AG08395 (cell line): Measurements from ENCODE around the gene HAUS7.

Experiments used
- DNase-seq: peaks from one replicate; pipeline ENCODE4 v3.0.0; 2012; ENCODE audit warnings: mixed read lengths, low spot score

The HAUS7 gene

DNA sequence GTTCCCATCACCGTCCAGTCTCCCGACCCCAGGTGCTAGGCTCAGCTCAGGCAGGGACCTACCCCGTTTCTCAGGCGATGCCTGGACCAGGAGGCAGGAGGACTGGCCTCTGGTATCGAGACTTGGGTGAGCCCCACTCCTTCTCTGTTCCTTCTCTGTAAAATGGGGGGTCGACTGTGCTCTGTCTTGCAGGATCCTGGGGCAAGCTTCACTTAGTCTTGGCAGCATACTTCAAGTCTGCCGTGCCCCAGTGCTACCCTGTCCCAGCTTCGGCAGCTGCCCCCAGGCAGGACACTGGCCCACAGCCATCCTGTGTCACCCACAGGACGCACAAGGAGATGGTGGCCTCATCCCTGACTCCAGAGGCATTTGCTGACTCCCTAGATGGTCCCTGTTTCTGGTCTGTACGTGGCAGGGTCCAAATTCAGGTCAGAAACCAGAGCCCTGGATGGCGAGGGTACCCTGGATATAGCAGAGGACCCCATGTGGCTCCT is 7.0 kb upstream of the HAUS7 start:
- DNase-seq: no peak

DNA sequence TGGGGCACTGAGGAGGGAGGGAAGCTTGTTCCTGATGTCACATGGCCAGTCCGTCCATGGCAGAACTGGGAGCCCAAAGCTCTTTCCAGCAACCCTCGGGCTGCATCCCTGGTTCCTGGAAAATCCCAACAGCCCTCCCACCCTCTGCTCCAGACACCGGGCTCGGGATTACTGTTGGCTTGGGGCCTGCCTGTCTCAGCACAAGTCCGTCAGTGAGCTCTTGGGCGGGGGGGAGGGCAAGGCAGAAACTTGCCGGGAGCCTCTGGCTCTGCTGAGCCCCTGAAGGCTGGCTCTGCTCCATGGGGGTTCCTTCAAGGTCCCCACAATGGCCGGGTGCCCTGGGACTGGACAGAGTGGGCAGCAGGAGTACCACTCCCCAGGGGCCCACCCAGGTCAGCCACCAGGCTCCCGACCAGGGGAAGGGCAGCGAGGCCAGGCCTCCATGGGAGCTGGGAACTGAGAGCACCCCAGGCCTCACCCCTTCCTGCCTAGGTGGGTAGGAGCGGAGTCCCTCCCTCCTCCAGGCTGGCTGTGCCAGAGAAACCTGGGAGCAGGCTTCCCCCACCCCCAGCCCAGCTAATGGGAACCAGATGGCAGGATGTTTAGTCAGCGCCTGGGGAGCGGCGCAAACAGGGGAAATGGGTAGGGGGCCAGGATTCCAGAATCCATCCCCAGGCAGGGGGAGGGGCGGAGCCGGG is 6.4 kb upstream of the HAUS7 start:
- DNase-seq: peak; percentile 48

DNA sequence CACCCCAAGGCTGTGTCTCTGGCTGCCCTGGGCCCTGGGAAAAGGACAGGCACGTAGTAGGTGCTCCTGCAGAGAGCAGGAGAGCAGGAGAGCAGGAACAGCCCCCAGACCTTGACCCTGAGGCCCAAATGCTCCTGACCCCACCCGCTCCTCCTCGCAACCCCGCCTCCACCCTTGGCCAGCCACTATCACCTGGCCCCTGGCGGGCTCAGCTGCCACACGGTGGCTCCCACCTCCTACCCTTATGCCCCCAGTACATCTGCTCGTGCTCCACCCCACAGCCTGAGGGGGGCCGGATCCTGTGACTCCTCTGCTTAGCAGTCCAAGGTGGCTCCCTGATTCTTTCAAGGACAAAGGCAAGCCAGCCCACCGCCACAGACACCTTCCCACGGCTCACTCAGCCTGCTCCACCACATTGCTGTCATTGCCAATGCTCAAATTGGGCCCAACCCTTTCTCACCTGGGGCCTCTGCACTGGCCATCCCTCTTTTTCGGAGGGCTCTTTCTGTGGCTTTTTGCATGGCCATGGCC is 5.4 kb upstream of the HAUS7 start:
- DNase-seq: no peak

DNA sequence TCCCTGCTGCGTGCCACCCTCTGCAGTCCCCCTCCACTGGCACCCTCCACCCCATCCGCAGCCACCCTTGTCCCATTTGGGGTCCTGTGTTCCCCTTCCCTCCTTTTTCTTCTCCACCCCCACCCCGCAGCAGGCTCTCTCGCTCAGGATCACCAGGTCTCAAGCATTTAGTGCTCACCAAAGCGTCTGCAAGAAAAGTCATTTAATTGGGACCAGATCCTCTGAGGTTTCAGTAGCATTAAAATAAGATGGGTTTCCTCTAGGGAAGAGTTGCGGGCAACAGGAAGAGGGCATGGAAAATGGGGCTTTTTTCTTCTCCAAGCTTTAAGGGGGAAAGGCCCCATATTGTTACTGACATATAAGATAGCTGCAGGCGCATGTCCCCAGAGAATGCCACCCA is 4.9 kb upstream of the HAUS7 start:
- DNase-seq: no peak

DNA sequence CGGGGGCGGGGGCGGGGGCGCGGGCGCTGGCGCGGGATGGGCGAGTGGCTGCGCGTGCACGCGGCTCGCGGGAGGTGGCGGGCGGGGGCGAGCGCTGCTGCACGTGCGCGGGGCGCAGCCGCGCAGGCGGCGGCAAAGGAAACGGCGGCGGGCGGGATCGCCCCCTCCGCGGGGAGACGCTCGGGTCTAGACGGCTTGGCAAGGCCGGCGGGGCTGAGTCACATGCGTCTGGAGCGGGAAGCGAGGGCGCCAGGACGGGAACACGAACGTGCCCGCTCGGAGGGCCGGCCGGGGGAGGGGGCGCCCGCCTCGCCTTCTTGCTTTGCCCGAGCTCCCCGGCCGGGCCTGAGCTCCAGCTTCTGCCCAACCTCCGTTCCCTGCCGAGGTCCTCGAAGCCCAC is 4.3 kb upstream of the HAUS7 start:
- peak; percentile 46 for DNase-seq

DNA sequence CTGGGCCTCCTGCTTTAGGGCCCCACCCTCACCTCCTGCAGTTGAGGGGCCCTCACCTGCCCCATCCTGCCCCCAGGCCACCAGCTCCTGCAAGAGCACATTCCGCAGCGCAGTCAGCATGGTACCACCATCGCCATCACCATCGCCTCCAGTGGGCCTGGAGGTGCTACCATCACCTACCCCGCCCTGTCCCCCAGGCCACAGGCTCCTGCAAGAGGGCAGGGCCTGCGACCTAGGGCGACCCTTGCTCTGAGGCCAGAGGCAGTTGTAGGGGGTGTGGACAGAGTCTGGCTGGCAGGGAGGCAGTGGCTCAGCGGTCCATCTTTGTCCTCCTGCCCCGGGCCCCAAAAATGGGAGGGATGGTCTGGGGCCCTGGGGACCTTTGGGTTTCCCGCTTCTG is 3.9 kb upstream of the HAUS7 start:
- DNase-seq: no peak

DNA sequence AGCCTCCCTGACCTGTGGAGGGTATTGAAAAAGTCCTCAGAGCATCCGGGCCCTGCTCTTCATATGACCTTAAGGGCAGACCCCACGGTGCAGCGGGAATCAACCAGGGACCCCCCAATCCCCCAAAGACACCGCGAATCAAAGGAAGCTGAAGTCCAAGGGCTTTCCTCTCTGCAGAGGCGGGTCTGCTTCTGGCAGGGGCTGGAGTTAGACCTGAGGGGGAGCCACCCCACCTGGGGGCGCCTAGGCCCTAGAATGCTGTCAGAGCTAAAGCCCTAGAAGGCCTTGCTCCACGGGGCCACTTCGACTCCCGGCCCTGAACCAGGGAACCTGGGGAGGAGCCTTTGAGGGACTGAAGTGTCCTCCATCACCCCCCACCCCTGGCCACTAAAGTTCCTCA is 2.8 kb upstream of the HAUS7 start:
- no peak for DNase-seq

DNA sequence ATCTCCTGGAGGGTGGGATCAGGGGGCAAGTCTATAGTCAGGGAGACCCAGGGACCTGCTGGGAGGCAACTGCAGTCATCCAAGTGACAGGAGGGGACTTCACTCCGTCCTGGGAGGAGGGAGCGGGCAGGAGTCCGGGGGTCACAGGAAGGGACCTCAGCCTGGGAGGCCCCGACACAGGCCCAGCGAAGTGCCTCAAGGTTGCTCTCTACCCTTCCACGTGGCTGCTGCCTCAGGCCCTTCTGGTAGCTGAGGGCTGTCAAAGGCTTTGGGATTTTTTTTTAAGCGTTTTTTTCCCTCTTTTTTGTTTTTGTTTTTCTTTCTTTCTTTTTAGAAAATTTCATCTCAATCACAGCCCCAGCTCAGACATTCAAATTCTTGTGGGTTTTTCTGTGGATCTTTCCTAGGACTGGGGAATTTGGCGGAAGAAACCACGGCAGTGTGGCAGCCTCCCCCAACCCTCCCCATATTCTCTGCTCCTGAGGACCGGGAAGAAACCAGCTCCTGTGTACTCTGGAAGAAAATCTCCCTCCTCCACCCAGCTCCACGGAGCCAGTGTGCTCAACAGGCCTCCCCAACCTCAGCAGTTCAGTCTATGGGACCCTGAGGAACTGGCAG is 1.4 kb upstream of the HAUS7 start:
- DNase-seq: no peak

DNA sequence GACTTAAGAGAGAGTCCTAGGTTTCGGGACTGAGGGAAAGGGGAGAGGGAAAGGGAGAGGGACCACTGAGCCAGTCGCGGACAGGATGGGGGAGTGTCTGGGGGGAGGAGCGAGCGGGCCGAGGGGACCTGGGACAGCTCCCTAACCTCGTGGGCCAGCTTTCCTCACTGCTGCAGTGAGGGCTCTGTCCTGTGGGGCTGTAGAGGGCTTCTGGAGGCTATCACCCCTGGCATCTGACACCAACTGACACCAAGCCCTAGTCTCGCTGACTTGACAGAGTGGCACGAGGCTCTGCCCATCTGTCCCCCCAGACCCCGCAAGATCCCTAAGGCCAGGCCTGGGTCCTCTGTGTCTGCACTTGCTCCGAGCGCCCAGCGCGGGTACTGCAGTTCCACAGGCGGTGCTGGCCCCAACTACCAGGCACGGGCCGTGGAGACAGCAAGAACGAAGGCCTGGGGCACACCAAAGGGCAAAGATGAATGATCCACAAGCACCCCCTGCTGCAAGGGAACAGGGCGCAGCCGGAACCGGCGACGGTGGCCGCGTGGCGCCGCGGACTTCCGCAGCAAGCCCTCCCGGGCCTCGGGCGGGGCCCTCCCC is 465 bp downstream of the HAUS7 start:
- DNase-seq: peak; percentile 35

DNA sequence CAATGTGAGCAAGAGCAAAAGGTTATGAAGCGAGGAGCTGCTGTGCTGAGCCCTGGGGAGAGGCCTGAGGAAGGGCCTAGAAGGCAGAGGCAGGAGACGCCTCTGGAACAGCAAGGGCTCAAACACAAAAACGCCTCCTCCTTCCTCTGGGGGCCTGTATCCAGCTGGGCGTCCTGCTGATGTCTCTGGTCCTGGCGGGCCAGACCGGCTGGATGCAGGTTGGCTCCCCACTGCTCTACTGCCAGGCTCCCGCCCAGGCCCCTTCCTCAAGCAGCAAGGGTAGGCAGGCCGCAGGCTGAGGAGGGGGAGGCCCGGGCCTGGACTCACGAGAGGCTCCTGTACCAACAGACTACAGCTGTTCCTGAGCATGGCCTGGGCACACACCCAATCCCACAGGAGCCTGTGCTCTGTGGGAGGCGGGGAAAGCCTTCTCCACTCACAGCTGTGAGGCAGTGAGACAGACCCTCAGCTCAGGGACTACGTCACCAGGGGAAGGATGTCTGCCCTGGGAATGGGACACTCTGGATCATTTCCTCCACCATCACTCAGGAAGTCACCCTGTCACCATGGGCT is 2.3 kb downstream of the HAUS7 start:
- no peak for DNase-seq

DNA sequence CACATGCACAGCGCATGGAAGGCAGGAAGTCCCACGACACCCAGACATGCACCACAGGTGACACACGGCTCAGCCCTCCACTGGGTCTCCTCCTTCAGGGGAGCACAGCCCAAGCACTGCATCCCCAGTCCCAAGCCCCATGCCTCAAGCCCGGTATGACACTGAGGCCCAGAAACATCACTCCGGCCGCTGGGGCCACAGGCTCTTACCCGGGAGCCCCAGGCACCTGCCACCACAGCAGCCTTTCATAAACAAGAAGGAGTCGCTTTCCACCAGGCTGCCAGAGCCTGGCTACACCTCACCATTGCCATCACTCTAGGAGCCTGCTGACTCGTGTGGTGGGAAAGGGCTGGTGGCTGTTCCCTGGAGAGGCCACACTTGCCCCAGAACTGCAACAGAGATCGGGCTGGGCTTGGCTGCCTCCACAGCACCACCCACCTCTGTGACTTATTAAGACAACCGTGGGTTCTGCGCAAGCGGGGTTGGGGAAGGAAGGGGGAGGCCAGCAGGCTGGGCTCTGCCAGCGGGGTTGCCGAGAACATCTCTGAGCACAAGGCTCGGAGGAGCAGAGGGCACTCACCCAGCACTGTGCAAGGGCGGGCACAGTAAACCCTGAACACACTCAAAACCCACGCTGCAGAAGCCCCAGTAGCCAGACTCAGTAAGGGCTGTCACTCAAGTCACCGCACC is 4.5 kb downstream of the HAUS7 start:
- no peak for DNase-seq

DNA sequence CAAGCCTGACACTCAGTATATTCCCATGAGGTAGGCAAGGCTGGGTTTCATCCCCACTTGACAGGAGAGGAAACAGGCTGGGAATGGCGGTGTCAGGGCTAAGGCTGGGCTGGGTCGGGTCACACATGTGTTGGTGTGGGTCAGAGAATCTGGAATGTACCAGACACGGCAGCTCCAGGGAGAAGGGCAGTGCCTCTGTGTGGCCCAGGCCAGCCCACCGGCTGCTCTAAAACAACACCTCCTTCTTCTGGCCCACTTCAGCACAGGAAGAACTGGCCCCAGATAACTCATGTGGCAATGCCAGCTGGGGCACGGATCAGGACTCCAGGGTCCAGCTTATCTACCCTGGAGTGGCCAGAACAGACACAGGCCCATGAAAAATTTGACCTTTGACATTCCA is 6.3 kb downstream of the HAUS7 start:
- DNase-seq: no peak

DNA sequence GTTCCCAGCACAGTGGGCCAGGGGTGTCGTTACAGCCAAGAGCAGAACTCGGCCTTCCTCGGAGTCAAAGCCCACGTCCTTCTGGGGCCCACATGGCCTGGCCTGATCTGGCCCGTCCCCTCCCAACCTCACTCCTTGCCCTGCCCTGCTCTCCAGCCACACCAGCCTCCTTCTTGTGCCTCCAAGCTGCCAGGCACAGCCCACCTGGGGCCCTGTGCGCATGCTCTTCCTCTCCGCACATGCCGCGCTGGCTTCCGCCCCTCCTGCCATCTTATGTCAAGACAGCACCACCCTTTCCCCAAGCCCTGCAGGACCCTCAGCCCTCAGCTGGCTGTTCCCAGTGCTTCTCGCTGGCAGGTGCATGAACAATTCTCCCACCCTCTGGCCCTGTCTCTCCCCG is 6.8 kb downstream of the HAUS7 start:
- DNase-seq: no peak

DNA sequence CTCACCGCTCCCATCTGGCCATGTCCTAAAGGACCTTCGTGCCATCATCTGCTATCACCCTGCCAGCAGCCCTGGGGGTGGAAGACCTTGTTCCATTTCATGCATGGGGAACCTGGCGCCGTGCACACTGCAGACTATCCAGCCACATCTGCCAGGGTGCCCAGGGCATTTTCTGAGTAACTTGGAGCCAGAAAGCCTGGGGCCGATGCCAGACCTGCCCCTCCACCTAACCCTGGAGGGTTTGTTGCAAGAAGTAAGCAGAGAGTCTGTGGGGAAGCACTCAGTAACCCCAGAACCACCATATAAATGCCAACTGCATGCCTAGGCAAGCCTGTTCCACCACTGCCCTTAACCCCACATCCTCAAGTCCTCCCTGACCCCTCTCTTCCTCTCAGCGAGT is 7.3 kb downstream of the HAUS7 start:
- DNase-seq: no peak

DNA sequence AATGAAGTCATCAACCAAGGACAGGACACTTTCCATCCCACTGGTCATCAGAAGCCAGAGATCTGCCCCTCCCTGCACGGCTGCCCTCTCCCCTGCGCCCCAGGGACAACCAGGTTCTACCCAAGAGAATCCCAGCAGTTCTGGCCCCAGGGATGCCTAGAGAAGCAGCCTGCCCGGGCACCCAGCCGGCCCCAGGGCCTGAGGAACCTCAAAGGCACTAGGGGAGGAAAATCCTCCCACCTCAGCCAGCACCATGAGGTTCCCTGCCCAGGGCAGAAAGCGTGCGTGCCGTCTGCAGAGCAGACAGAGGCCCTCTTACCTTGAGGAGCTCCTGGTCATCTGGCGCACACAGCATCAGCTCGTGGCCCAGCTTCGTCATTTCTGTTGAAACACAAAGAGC is 8.1 kb downstream of the HAUS7 start:
- no peak for DNase-seq

DNA sequence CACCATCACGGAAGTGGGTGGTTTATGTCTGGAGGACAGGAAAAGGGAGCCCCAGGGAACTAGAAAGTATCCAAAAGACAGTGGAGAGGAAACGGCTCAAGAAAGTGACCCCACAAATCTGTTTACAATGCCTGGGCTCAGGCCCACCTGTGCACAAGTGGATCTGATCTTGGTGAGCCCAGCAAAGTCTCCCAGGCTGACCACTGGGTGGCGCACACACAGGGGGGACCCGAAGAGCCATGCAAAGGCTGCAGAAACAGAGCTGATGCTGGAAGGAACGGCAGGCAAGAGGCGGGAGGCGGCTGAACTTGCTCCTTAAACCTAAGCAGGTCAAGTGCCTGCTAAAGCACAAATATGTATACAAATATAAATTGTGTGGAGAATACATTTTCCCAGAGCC is 9.6 kb downstream of the HAUS7 start:
- peak; percentile 52 for DNase-seq

DNA sequence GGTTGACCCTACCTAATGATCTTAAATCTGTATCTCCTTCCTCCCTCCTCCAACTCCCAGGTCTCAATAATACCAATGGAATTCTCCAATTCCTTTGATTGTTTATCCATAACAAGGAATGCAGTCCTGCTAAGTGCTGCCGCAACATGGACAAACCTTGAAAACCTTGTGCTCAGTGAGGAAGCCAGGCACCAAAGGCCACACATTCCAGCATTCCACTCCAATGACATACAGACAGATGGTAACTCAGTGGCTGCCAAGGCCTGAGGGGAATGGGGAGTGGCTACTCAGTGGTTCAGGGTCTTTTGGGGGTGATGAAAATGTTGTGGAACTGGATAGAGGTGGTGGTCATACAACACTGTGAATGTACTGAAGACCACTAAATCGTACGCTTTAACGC is 10.4 kb downstream of the HAUS7 start:
- DNase-seq: peak; percentile 46

DNA sequence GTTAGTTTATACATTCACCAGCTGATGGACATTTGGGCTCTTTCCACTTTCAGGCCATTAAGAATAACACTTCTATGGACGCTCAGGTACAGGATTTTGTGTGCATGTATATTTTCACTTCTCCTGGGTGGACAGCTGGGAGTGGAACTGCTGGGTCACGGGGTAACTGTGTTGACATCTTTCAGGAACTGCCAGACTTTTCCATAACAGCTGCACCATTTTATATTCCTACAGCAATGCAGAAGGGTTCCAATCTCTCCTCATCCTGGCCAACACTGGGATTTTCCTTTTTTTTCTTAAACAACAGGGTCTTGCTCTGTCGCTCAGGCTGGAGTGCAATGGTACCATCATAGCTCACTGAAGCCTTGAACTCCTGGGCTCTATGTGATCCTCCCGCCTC is 11.9 kb downstream of the HAUS7 start:
- DNase-seq: no peak

DNA sequence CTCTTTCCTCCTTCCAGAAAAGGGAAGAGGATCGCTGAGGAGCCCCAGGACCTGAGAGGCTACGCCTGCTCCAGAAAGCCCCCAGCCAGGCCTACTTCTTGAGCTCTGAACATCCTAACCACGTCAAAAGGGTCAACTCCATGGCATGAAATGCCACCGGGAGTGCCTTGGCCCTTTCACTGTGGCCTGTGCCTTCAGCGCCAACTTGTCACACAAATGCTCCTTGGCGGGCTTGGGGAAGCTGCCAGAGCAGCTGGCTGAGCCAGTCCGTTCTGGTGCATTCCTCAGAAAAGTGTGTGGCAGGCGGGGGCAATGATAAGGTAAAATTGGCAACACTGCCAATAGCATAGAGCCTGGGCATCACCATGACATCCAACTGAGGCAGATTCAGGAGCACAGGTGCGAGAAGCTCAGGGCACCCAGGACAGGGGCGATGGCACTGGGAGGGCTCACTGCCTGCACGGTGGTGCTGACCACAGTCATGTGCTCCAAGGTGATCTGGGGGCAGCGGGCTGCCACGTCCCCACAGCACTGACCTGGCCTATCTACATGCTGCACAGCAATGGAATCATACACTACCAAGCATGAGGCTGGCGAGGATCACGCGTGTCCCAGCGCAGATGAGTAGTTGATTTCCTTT is 12.4 kb downstream of the HAUS7 start:
- DNase-seq: no peak

DNA sequence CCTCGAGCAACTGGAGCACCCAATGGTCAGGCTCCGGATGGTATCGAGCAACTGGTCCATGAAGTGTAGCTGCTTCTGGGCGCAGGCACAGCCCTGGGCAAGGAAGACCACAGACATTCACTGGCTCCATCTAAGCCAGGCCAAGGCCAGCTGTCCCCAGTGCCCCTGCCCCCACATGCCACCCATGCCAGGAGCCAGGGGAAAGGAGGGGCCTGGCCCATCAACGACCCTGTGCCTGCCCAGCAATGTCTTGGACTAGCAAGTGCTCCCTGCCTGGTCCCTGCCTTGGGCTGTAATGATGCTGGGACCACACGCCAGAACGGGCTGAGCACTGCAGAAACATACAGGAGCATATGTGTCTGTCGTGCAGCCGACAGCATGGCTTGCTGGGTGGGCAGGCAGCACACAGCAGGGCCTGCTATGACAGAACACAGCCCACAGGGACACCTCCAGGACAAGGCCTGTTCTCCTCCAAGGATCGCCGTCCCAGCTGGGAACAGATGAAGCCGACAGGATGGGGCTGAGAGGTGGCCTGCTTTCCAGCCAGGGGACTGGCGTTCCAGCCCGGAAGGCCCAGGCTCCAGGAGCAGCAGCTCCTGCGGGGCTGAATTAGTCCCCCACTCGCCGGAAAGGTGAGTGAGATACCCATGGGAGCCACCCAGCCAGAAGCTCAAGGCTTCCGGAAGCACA is 13.1 kb downstream of the HAUS7 start:
- DNase-seq: no peak

DNA sequence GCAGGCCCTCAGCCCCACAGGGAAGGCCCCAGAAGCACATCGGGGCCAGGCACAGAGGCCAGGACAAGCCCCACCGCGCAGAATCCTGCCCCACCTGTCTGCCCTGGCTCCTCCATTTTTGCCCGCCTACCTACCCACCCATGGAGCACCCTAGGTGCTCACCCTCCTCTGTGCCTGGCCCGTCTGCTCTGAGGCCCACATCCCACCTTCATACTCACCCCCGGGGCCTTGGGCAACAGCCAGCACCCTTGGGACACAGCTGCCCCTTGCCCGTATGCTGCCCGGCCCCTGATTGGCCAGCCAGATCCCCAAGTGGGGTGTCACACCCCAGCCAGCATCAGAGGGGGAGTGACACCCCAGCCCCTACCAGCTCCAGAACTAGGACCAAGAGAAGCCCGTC is 13.7 kb downstream of the HAUS7 start:
- no peak for DNase-seq
